H9 (cell line): Measurements from ENCODE around the gene FRK. TPM values are rescaled to one million over a fixed set of nuclear protein-coding genes. Genes with fewer than 3 reads are reported as not detected.
A peak's percentile ranks its signal among the peaks of the same experiment; 100 is the strongest.

Experiments
- DNase-seq: peaks from one replicate; pipeline ENCODE4 v3.0.0-alpha.2; 2017
- H2AFZ ChIP-seq: one replicate; pipeline ENCODE4 v1.6.1; 2013; ENCODE audit warnings: mild to moderate bottlenecking, low read length, control low read depth, moderate library complexity
- H2AK5ac ChIP-seq: 2 replicates; pipeline ENCODE4 v1.6.1; 2013; ENCODE audit warnings: low read length, control low read depth, mixed read lengths; ENCODE audit not compliant: insufficient read length
- H2BK120ac ChIP-seq: one replicate; pipeline ENCODE4 v1.6.1; 2013; ENCODE audit warnings: low read depth, mild to moderate bottlenecking, low read length, control low read depth, inconsistent platforms; ENCODE audit not compliant: poor library complexity, severe bottlenecking
- H2BK12ac ChIP-seq: 2 replicates; pipeline ENCODE4 v1.6.1; 2013; ENCODE audit warnings: low read length, control low read depth, mixed read lengths, low read depth; ENCODE audit not compliant: insufficient read length
- H2BK15ac ChIP-seq: 2 replicates; pipeline ENCODE4 v1.6.1; 2013; ENCODE audit warnings: low read depth, low read length, control low read depth
- H2BK20ac ChIP-seq: one replicate; pipeline ENCODE4 v1.6.1; 2013; ENCODE audit warnings: low read depth, mild to moderate bottlenecking, low read length, control low read depth, inconsistent platforms; ENCODE audit not compliant: poor library complexity, severe bottlenecking
- H2BK5ac ChIP-seq: 2 replicates; pipeline ENCODE4 v1.6.1; 2013; ENCODE audit warnings: low read length, control low read depth, mixed read lengths; ENCODE audit not compliant: insufficient read length
- H3K14ac ChIP-seq: 2 replicates; pipeline ENCODE4 v1.6.1; 2013; ENCODE audit warnings: low read length, control low read depth; ENCODE audit not compliant: insufficient read depth
- H3K18ac ChIP-seq: 2 replicates; pipeline ENCODE4 v1.6.1; 2013; ENCODE audit warnings: low read depth, mild to moderate bottlenecking, mixed read lengths, low read length, control low read depth; ENCODE audit not compliant: insufficient read length
- H3K23ac ChIP-seq: 2 replicates; pipeline ENCODE4 v1.6.1; 2013; ENCODE audit warnings: low read length, control low read depth, mixed read lengths, low read depth; ENCODE audit not compliant: insufficient read length
- H3K23me2 ChIP-seq: 2 replicates; pipeline ENCODE4 v1.6.1; 2013; ENCODE audit warnings: low read depth, mild to moderate bottlenecking, mixed read lengths, low read length, control low read depth; ENCODE audit not compliant: insufficient read length, poor library complexity, severe bottlenecking
- H3K27ac ChIP-seq: 2 replicates; pipeline ENCODE4 v1.5.1; 2013; ENCODE audit warnings: low read length, control low read depth, mixed read lengths, low read depth; ENCODE audit not compliant: insufficient read length
- H3K27me3 ChIP-seq: 2 replicates; pipeline ENCODE4 v1.6.1; 2013; ENCODE audit warnings: low read length, control low read depth, inconsistent platforms; ENCODE audit not compliant: insufficient read depth
- H3K4ac ChIP-seq: 2 replicates; pipeline ENCODE4 v1.6.1; 2013; ENCODE audit warnings: low read depth, mild to moderate bottlenecking, control low read depth, inconsistent platforms, low read length, moderate library complexity
- H3K4me1 ChIP-seq: 2 replicates; pipeline ENCODE4 v1.6.1; 2013; ENCODE audit warnings: low read length, control low read depth, inconsistent platforms; ENCODE audit not compliant: insufficient read depth
- H3K4me2 ChIP-seq: 2 replicates; pipeline ENCODE4 v1.6.1; 2013; ENCODE audit warnings: low read length, control low read depth, mixed read lengths; ENCODE audit not compliant: insufficient read length, insufficient read depth
- H3K56ac ChIP-seq: 2 replicates; pipeline ENCODE4 v1.6.1; 2013; ENCODE audit warnings: low read depth, mild to moderate bottlenecking, mixed read lengths, low read length, control low read depth; ENCODE audit not compliant: insufficient read length
- H3K79me1 ChIP-seq: 2 replicates; pipeline ENCODE4 v1.6.1; 2013; ENCODE audit warnings: low read depth, mild to moderate bottlenecking, moderate library complexity, low read length, control low read depth, inconsistent platforms; ENCODE audit not compliant: insufficient read depth, poor library complexity, severe bottlenecking
- H3K79me2 ChIP-seq: 2 replicates; pipeline ENCODE4 v1.6.1; 2013; ENCODE audit warnings: low read length, control low read depth, inconsistent platforms; ENCODE audit not compliant: insufficient read depth
- H3K9ac ChIP-seq: 2 replicates; pipeline ENCODE4 v1.6.1; 2013; ENCODE audit warnings: low read length, control low read depth, mixed read lengths; ENCODE audit not compliant: insufficient read length; ENCODE audit errors: extremely low read depth
- H3K9me3 ChIP-seq: one replicate; pipeline ENCODE4 v1.6.1; 2013; ENCODE audit warnings: low read depth, low read length, inconsistent platforms; ENCODE audit not compliant: control insufficient read depth
- H3T11ph ChIP-seq: one replicate; pipeline ENCODE4 v1.6.1; 2013; ENCODE audit warnings: mild to moderate bottlenecking, low read length, control low read depth, inconsistent platforms
- H4K20me1 ChIP-seq: one replicate; pipeline ENCODE4 v1.6.1; 2013; ENCODE audit not compliant: control insufficient read depth, insufficient read length, insufficient read depth
- H4K5ac ChIP-seq: 2 replicates; pipeline ENCODE4 v1.6.1; 2013; ENCODE audit warnings: low read depth, mild to moderate bottlenecking, mixed read lengths, low read length, control low read depth; ENCODE audit not compliant: insufficient read length
- H4K8ac ChIP-seq: replicated peaks from 2 replicates; pipeline ENCODE4 v1.6.1; 2013; ENCODE audit warnings: low read length, control low read depth, mixed read lengths, low read depth; ENCODE audit not compliant: insufficient read length
- H4K91ac ChIP-seq: 2 replicates; pipeline ENCODE4 v1.6.1; 2013; ENCODE audit warnings: low read depth, mild to moderate bottlenecking, moderate library complexity, mixed read lengths, low read length, control low read depth; ENCODE audit not compliant: insufficient read length
- H3K27ac Mint-ChIP-seq, 3 experiments: 2 replicates in 2 of 3; 3 replicates in 1 of 3; pipeline ENCODE4 v1.8.0; 2020 to 2021; ENCODE audit warnings: mixed read lengths in 3 of 3, mild to moderate bottlenecking in 1 of 3, moderate library complexity in 1 of 3
- H3K27me3 Mint-ChIP-seq: 2 replicates; pipeline ENCODE4 v1.8.0; 2021; ENCODE audit warnings: low read depth, mild to moderate bottlenecking, moderate library complexity, mixed read lengths
- H3K36me3 Mint-ChIP-seq, 3 experiments: 2 replicates in 2 of 3; 3 replicates in 1 of 3; pipeline ENCODE4 v1.8.0; 2020 to 2021; ENCODE audit warnings: low read depth in 3 of 3, mixed read lengths in 3 of 3; ENCODE audit not compliant: insufficient read depth in 1 of 3
- H3K4me1 Mint-ChIP-seq, 2 experiments: 2 replicates each; pipeline ENCODE4 v1.8.0; 2020; ENCODE audit warnings: mixed read lengths in 2 of 2
- H3K4me3 Mint-ChIP-seq, 2 experiments: 2 replicates in 1 of 2; 3 replicates in 1 of 2; pipeline ENCODE4 v1.8.0; 2020 to 2021; ENCODE audit warnings: mild to moderate bottlenecking in 2 of 2, mixed read lengths in 2 of 2, moderate library complexity in 1 of 2
- H3K9me3 Mint-ChIP-seq, 2 experiments: 2 replicates in 1 of 2; 3 replicates in 1 of 2; pipeline ENCODE4 v1.8.0; 2020; ENCODE audit warnings: mild to moderate bottlenecking in 2 of 2, mixed read lengths in 2 of 2, moderate library complexity in 1 of 2
- WGBS: extraction: QIAGEN DNeasy Blood & Tissue Kit; methylation state at CpG from one replicate; pipeline ENCODE4 v1.1.7; 2013; ENCODE audit warnings: missing lambda C conversion rate, low lambda C conversion rate, mixed read lengths; ENCODE audit not compliant: insufficient read length; ENCODE audit errors: extremely low coverage; 5-methylcytosine and 5-hydroxymethylcytosine counted together
- total RNA-seq: library from RNA; stranded (reverse); gene quantifications from 2 replicates; pipeline ENCODE4 v1.2.1, GENCODE V29; 2021
- TF ChIP-seq, protein P1 (sequence below): fragments of 200-600 bp; sonication (generic); conservative IDR thresholded peaks from 3 replicates; pipeline ENCODE4 v1.8.0; 2021; ENCODE audit warnings: antibody characterized with exemption, mild to moderate bottlenecking

Gene FRK
- total RNA-seq, 1 experiment from 2014 or later: 0.15 TPM

DNA sequence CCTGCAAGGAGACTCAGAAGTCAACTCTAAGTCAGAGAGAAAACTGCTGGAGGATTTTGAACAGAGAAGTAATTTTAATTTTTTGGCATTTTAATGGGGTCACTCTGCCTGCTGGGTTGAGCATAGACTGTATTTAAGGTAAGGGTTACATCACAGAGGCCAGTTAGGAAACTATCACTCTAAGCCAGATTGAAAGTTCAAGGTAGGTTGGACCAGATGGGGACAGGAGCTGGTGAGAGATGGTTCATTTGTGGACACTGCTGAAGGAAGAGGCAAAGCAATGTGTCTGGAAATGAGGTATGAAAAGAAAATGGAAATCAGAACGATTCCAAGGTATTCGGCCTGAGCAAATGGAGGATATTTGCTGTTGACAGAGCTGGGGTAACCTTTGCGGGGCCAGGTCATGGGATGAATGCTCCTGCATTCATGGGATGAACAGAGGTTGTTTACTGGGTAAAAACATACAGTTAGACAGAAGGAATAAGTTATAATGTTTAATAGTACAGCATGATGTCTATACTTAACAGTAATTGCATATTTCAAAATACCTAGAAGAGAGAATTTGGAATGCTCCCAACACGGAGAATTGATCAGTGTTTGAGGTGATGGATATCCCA is 26.9 kb downstream of the FRK start:
- Histone ChIP-seq H3K4ac (no peak overlapping the region), H4K91ac (no peak overlapping the region), H4K8ac (no peak overlapping the region), H3K9ac (no peak overlapping the region), H3K9me3 (no peaks in the 10 kb centered on the region), H3K79me1 (no peaks in the 10 kb centered on the region), H3K79me2 (no peaks in the 10 kb centered on the region), H3K27me3 (no peaks in the 10 kb centered on the region), H2BK5ac (no peak overlapping the region), H3K18ac (no peak overlapping the region), H2BK20ac (no peak overlapping the region), H3K56ac (no peak overlapping the region), H4K20me1 (no peaks in the 10 kb centered on the region), H2AFZ (peak overlapping the region; percentile 73), H4K5ac (no peak overlapping the region), H2BK15ac (peak overlapping the region; percentile 54; the same call in 1 of the 2 replicates), H3K27ac (no peak overlapping the region), H3K23ac (no peak overlapping the region), H2BK120ac (no peak overlapping the region), H3T11ph (no peak overlapping the region), H2AK5ac (no peak overlapping the region), H3K4me1 (no peaks in the 10 kb centered on the region), H3K14ac (no peak overlapping the region), H3K4me2 (no peak overlapping the region), H3K23me2 (no peaks in the 10 kb centered on the region), H2BK12ac (no peak overlapping the region)
- TF ChIP-seq, protein P1, sequence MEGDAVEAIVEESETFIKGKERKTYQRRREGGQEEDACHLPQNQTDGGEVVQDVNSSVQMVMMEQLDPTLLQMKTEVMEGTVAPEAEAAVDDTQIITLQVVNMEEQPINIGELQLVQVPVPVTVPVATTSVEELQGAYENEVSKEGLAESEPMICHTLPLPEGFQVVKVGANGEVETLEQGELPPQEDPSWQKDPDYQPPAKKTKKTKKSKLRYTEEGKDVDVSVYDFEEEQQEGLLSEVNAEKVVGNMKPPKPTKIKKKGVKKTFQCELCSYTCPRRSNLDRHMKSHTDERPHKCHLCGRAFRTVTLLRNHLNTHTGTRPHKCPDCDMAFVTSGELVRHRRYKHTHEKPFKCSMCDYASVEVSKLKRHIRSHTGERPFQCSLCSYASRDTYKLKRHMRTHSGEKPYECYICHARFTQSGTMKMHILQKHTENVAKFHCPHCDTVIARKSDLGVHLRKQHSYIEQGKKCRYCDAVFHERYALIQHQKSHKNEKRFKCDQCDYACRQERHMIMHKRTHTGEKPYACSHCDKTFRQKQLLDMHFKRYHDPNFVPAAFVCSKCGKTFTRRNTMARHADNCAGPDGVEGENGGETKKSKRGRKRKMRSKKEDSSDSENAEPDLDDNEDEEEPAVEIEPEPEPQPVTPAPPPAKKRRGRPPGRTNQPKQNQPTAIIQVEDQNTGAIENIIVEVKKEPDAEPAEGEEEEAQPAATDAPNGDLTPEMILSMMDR: no peak
- Mint-ChIP-seq H3K27ac (peak overlapping the region in 2 of 3 experiments; percentile 10 to 53; a peak in 2 of 7 replicates), H3K36me3 (no peaks in the 10 kb centered on the region), H3K4me3 (no peak overlapping the region), H3K9me3 (no peaks in the 10 kb centered on the region), H3K27me3 (no peaks in the 10 kb centered on the region), H3K4me1 (peaks cover 4 to 10% of the 10 kb centered on the region in 2 experiments)
- DNase-seq: no peak
- no CpG with 5 or more reads among the region's 4 CpGs for WGBS
